PC-9 (cell line): ENCODE measurements around the gene HOMER3. TPM values are rescaled to one million over a fixed set of nuclear protein-coding genes. Genes with fewer than 3 reads are reported as not detected.

Source experiments
- BruUV-seq: library from RNA; stranded (reverse); fragments of 400-500 nt; replicated peaks from 2 replicates; lab custom pipeline; 2021; lab: Mats Ljungman, UMichigan
- CTCF ChIA-PET: fragments of 300-600 bp; sonication (Branson Sonifier 250); formaldehyde crosslinking; loops from one replicate; lab custom pipeline; 2022; ENCODE audit warnings: antibody characterized with exemption; lab: Charles Lee
- POLR2A ChIA-PET: fragments of 300-600 bp; sonication (Branson Sonifier 250); formaldehyde crosslinking; loops from one replicate; lab custom pipeline; 2022; ENCODE audit warnings: antibody characterized with exemption; ENCODE audit not compliant: unreplicated experiment; lab: Charles Lee
- DNase-seq, 2 experiments: peaks; one replicate each; pipeline versions ENCODE4 v3.0.0 to v3.0.0-alpha.2; 2015 to 2022; ENCODE audit warnings: mixed read lengths in 1 of 2
- H2AFZ ChIP-seq: fragments of 200-600 bp; sonication (generic); 2 replicates; pipeline ENCODE4 v1.8.1; 2017; ENCODE audit warnings: antibody characterized with exemption
- H3F3A ChIP-seq: fragments of 200-600 bp; sonication (generic); 2 replicates; pipeline ENCODE4 v1.8.1; 2017; ENCODE audit warnings: antibody characterized with exemption, mild to moderate bottlenecking, low read depth; ENCODE audit not compliant: insufficient read depth
- H3K27ac ChIP-seq: fragments of 200-600 bp; sonication (generic); 2 replicates; pipeline ENCODE4 v1.6.1; 2016; ENCODE audit warnings: mixed run types
- H3K27me3 ChIP-seq: fragments of 200-600 bp; sonication (generic); 2 replicates; pipeline ENCODE4 v1.6.1; 2016; ENCODE audit warnings: low read depth, mixed run types; ENCODE audit not compliant: insufficient read depth
- H3K36me3 ChIP-seq: fragments of 200-600 bp; sonication (generic); 2 replicates; pipeline ENCODE4 v1.6.1; 2016; ENCODE audit warnings: low read depth, mixed run types
- H3K4me1 ChIP-seq: fragments of 200-600 bp; sonication (generic); replicated peaks from 2 replicates; pipeline ENCODE4 v1.6.1; 2016; ENCODE audit warnings: mixed run types; ENCODE audit not compliant: insufficient read depth
- H3K4me2 ChIP-seq: fragments of 200-600 bp; sonication (generic); 2 replicates; pipeline ENCODE4 v1.6.1; 2017; ENCODE audit warnings: mixed run types
- H3K4me3 ChIP-seq: fragments of 200-600 bp; sonication (generic); 2 replicates; pipeline ENCODE4 v1.6.1; 2016; ENCODE audit warnings: mixed run types
- H3K79me2 ChIP-seq: fragments of 200-600 bp; sonication (generic); 2 replicates; pipeline ENCODE4 v1.6.1; 2017; ENCODE audit warnings: low read depth, mixed run types
- H3K9me2 ChIP-seq: fragments of 200-600 bp; sonication (generic); 2 replicates; pipeline ENCODE4 v1.8.1; 2017; ENCODE audit warnings: mild to moderate bottlenecking; ENCODE audit not compliant: insufficient read depth
- H3K9me3 ChIP-seq: fragments of 200-600 bp; sonication (generic); 2 replicates; pipeline ENCODE4 v1.8.1; 2016; ENCODE audit warnings: low read depth; ENCODE audit not compliant: insufficient read depth
- H4K20me1 ChIP-seq: fragments of 200-600 bp; sonication (generic); 2 replicates; pipeline ENCODE4 v1.8.1; 2017; ENCODE audit not compliant: insufficient read depth
- EZH2 ChIP-seq: fragments of 200-600 bp; sonication (generic); IDR thresholded peaks from 2 replicates; pipeline ENCODE4 v1.8.0; 2017; ENCODE audit warnings: antibody characterized with exemption, low read depth
- intact Hi-C: fragments of 100-400 bp; cut with micrococcal nuclease; formaldehyde crosslinking; loops from one replicate; pipeline ENCODE4 v1.10.0; 2022; ENCODE audit not compliant: unreplicated experiment
- total RNA-seq: library from RNA; stranded (reverse); gene quantifications from 2 replicates; pipeline ENCODE4 v1.2.3, GENCODE V29; 2021
- TF ChIP-seq, protein P1 (sequence below): fragments of 200-600 bp; sonication (generic); conservative IDR thresholded peaks from 2 replicates; pipeline ENCODE4 v1.6.1; 2017; ENCODE audit warnings: mixed run types, antibody characterized with exemption, mild to moderate bottlenecking, moderate library complexity

Gene HOMER3
- total RNA-seq, 1 experiment from 2014 or later = 55.7 TPM

DNA sequence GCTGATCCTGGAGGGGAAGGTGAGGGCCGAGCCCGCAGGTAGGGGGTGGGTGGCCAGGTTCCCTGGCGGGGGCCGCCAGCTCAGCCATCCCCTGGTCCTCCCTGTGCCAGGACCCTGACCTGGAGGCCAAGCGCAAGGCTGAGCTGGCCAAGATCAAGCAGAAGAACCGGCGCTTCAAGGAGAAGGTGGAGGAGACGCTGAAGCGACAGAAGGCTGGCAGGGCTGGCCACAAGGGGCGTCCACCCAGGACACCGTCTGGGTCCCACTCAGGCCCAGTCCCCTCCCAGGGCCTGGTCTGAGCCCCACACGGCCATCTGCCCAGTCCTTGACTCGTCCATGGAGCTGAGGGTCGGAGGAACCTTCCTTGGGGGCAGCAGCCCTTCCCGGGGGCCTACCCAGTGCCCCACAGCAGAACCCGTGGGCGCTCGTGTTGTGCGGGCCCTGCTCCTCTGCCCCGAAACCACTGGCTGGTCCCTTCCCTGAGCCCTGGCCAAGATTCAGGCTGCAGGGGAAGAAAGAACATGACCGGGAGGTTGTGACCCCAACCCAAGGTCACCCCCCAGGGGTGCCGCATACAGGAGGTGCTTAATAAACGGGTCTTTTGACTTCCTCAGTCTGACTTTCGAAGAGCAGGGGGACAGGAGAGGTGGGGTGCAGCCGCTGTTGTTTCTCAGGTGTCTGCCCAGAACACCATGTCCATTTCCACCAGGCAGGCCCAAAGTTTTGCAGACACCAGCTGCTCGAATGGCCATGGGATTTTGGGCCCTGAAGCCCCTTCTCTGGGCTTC, 12.8 kb downstream of the HOMER3 start:
- ChIA-PET POLR2A (no interaction called here), CTCF (interaction anchor here (0.6 kb wide), 1 partner anchor 1657 kb away, joined by 3 read pairs; no protein-coding TSS in a partner anchor)
- peaks cover 42% of the 10 kb centered on the region for H3F3A ChIP-seq
- no peak for DNase-seq
- intact Hi-C loops = no loop called here
- no peaks in the 10 kb centered on the region for H3K4me1 ChIP-seq
- H4K20me1 ChIP-seq = peaks cover 23% of the 10 kb centered on the region
- no peaks in the 10 kb centered on the region for H3K27me3 ChIP-seq
- no peak overlapping the region for H3K4me3 ChIP-seq
- H3K79me2 ChIP-seq = no peaks in the 10 kb centered on the region
- peaks cover 26% of the 10 kb centered on the region for H3K36me3 ChIP-seq
- no peak overlapping the region for H3K4me2 ChIP-seq
- H3K27ac ChIP-seq = no peak overlapping the region
- BruUV-seq = no TSS peak
- H2AFZ ChIP-seq = no peak overlapping the region
- no peaks in the 10 kb centered on the region for H3K9me2 ChIP-seq
- no peaks in the 10 kb centered on the region for H3K9me3 ChIP-seq
- no peak for TF ChIP-seq EZH2
- TF ChIP-seq, protein P1, sequence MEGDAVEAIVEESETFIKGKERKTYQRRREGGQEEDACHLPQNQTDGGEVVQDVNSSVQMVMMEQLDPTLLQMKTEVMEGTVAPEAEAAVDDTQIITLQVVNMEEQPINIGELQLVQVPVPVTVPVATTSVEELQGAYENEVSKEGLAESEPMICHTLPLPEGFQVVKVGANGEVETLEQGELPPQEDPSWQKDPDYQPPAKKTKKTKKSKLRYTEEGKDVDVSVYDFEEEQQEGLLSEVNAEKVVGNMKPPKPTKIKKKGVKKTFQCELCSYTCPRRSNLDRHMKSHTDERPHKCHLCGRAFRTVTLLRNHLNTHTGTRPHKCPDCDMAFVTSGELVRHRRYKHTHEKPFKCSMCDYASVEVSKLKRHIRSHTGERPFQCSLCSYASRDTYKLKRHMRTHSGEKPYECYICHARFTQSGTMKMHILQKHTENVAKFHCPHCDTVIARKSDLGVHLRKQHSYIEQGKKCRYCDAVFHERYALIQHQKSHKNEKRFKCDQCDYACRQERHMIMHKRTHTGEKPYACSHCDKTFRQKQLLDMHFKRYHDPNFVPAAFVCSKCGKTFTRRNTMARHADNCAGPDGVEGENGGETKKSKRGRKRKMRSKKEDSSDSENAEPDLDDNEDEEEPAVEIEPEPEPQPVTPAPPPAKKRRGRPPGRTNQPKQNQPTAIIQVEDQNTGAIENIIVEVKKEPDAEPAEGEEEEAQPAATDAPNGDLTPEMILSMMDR = no peak

DNA sequence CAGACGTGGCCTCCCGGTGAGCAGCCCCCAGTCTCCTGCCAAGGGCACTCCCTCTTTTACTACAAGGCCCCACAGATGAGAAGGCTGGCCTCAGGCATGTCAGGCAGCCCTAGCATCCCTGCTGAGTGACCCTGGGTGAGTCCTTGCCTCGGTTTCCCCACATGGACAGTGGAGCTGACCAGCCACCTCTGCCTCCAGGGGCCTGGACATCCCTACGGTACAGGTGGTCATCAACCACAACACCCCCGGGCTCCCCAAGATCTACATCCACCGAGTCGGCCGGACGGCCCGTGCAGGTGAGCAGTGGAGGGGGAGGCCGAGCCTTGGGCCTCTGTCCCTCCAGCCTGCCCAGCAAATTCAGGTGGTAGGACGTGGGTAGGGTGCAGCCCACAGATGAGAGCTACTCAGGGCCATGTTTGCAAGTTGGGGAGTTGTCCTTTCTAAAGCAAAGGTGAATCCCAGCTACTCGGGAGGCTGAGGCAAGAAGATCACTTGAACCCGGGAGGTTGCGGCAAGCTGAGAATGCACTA, 16.3 kb downstream of the HOMER3 start:
- no peak overlapping the region for H3K27ac ChIP-seq
- POLR2A ChIA-PET = no interaction called here
- BruUV-seq = no TSS peak
- no peak overlapping the region for H3K4me2 ChIP-seq
- no peak overlapping the region for H2AFZ ChIP-seq
- H3K79me2 ChIP-seq = peaks cover 18% of the 10 kb centered on the region
- no peaks in the 10 kb centered on the region for H3K9me3 ChIP-seq
- peaks cover 20% of the 10 kb centered on the region; the same call in 1 of the 2 replicates for H3F3A ChIP-seq
- H3K9me2 ChIP-seq = no peaks in the 10 kb centered on the region
- peaks cover 7% of the 10 kb centered on the region; the same call in 1 of the 2 replicates for H3K4me1 ChIP-seq
- no peak for TF ChIP-seq EZH2
- TF ChIP-seq, protein P1 = no peak
- no peaks in the 10 kb centered on the region for H3K27me3 ChIP-seq
- CTCF ChIA-PET = no interaction called here
- H3K36me3 ChIP-seq = peaks cover 24% of the 10 kb centered on the region
- H4K20me1 ChIP-seq = peaks cover 14% of the 10 kb centered on the region
- intact Hi-C loops = no loop called here
- no peak for DNase-seq
- no peak overlapping the region for H3K4me3 ChIP-seq

DNA sequence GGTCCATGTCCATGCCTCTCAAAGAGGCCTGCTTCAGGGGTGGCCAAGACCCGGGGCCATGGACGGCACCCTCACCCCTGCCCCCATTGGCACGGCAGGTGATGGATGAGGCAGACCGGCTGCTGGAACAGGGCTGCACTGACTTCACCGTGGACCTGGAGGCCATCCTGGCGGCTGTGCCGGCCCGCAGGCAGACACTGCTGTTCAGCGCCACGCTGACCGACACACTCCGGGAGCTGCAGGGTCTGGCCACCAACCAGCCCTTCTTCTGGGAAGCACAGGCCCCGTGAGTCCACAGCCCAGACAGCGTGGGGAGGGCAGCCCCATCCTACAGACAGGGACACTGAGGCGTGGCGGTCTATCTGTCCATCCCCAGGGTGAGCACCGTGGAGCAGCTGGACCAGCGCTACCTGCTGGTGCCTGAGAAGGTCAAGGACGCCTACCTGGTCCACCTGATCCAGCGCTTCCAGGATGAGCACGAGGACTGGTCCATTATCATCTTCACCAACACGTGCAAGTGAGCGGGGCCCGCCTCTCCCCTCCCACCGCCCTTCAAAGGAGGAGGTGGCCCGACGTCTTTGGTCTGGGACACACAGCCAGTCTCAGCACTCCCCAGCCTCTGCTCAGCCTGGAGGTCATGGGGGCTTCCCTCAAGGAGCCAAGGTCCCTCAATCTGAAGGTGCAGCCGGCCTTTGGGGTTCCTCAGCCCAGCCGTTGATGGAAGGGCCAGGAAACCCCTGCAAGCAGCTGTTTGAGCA, 18.6 kb downstream of the HOMER3 start:
- no TSS peak for BruUV-seq
- Histone ChIP-seq H3F3A (peaks cover 19% of the 10 kb centered on the region; the same call in 1 of the 2 replicates), H3K9me2 (no peaks in the 10 kb centered on the region), H3K27ac (no peak overlapping the region), H3K79me2 (peaks cover 36% of the 10 kb centered on the region), H3K4me2 (no peak overlapping the region), H3K4me1 (peaks cover 15% of the 10 kb centered on the region), H3K9me3 (no peaks in the 10 kb centered on the region), H2AFZ (no peak overlapping the region), H3K27me3 (no peaks in the 10 kb centered on the region), H3K4me3 (no peak overlapping the region), H3K36me3 (peaks cover 20% of the 10 kb centered on the region), H4K20me1 (peaks cover 14% of the 10 kb centered on the region)
- TF ChIP-seq EZH2 = no peak
- TF ChIP-seq, protein P1 = no peak
- no peak for DNase-seq
- ChIA-PET CTCF (no interaction called here), POLR2A (interaction anchor here (0.6 kb wide), 1 partner anchor 503 kb away, joined by 3 read pairs; the partner anchor contains the start of gene SSBP4)
- intact Hi-C loops = no loop called here
